Naive thymus-derived CD8-positive, alpha-beta T cell (primary cell): ENCODE measurements around the gene ADARB2. TPM values are rescaled to one million over a fixed set of nuclear protein-coding genes. Genes with fewer than 3 reads are reported as not detected.
"Not testable (repeated sequence)": the region's sequence is repeated elsewhere in the genome, so short reads cannot be mapped to it uniquely, and the experiment has no call there.

Source experiments
- ATAC-seq, 2 donors: fragments of 150-1000 bp; cut with Tn5 transposase in 1 of 2; sonication (Bioruptor Pico), chemical (Tn5 transposase) in 1 of 2; 1 replicate in 1 of 2; 2 replicates in 1 of 2; pipeline ENCODE4 v1.10.0; 2021; ENCODE audit warnings: mild to moderate bottlenecking in 2 of 2, moderate library complexity in 2 of 2
- POLR2A ChIA-PET: fragments of 350-600 bp; sonication (Branson Sonifier 250); formaldehyde crosslinking; loops from one replicate; lab custom pipeline; 2021; ENCODE audit warnings: antibody characterized with exemption; lab: Charles Lee
- DNase-seq, 10 donors: peaks; one replicate each; pipeline versions ENCODE4 v3.0.0 to v3.0.0-alpha.2; 2020 to 2022
- H3K27ac Mint-ChIP-seq, 10 donors: one replicate each; pipeline ENCODE4 v1.8.0; 2020 to 2022; ENCODE audit warnings: mild to moderate bottlenecking in 10 of 10, mixed read lengths in 10 of 10, moderate library complexity in 4 of 10, inconsistent platforms in 1 of 10
- H3K27me3 Mint-ChIP-seq, 5 donors: one replicate each; pipeline ENCODE4 v1.8.0; 2021 to 2022; ENCODE audit warnings: mixed read lengths in 5 of 5
- H3K36me3 Mint-ChIP-seq, 3 donors: one replicate each; pipeline ENCODE4 v1.8.0; 2020 to 2022; ENCODE audit warnings: mixed read lengths in 3 of 3, mild to moderate bottlenecking in 2 of 3, inconsistent platforms in 1 of 3
- H3K4me1 Mint-ChIP-seq, 4 donors: one replicate each; pipeline ENCODE4 v1.8.0; 2021 to 2022; ENCODE audit warnings: mixed read lengths in 4 of 4
- H3K4me3 Mint-ChIP-seq, 10 donors: one replicate each; pipeline ENCODE4 v1.8.0; 2020 to 2022; ENCODE audit warnings: mild to moderate bottlenecking in 10 of 10, mixed read lengths in 10 of 10, moderate library complexity in 6 of 10, inconsistent platforms in 1 of 10
- H3K9me3 Mint-ChIP-seq, 9 donors: one replicate each; pipeline ENCODE4 v1.8.0; 2020 to 2022; ENCODE audit warnings: mixed read lengths in 9 of 9, mild to moderate bottlenecking in 3 of 9, inconsistent platforms in 1 of 9, moderate library complexity in 1 of 9
- polyA plus RNA-seq, 3 donors: library from polyadenylated mRNA; unstranded; fragments of 300-500 nt; fragmentation: Illumina TruSeq; gene quantifications; one replicate each; pipeline ENCODE4 v1.2.3, GENCODE V29; 2021
- total RNA-seq, 8 experiments: library from RNA in 2 of 8; stranded (reverse) in 2 of 8; gene quantifications; one replicate each; pipeline ENCODE4 v1.2.3 and lab custom pipeline; 2021 to 2026

ADARB2 gene
- total and polyA plus RNA-seq, 5 experiments from 2014 or later: not detected

DNA sequence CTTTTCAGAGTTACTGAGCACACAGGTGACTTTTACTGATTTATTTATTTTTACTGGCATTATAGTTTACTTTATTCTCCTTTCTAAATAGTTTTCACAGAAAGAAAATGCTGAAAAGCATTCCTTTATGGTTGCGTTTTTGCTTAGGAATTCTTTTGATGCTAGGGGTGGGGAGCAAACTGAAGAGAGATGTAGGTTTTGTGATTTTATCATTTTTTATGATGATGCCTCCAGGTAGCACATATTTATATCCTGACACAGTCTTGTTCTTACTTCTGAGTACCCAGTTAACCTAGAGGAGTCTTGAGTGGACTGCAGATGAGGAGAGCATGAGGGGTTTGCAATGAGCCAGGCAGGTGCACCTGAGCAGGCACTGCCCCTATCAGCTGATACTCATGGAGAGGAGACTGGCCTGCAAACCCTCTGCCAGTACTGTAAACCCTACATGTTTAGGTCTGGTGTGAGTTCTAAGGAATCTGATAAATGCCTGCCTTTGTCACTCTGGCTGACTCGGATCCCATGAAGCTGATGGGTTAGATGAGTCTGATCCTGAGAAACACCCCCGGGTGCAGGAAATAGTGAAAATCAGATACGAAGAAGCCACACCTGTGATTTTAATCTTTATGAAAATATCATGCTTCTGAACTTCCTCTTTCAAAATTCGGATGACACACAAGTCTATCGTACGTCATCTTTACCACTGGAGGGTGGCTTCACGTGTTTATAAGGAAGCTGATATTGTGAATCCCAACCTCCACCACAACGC is 378.3 kb downstream of the ADARB2 start:
- DNase-seq (no peak), ATAC-seq (peak in 1 of 2 donors; percentile 78)
- peaks cover 3 to 28% (median 19%) of the 10 kb centered on the region in 5 donors for H3K27me3 Mint-ChIP-seq
- H3K27ac Mint-ChIP-seq: peak overlapping the region in 2 of 10 donors; percentile 28 to 70
- H3K4me1 Mint-ChIP-seq: peaks cover 7 to 16% (median 11%) of the 10 kb centered on the region in 4 donors
- no peaks in the 10 kb centered on the region for H3K36me3 Mint-ChIP-seq
- H3K9me3 Mint-ChIP-seq: no peaks in the 10 kb centered on the region
- peak overlapping the region in 2 of 10 donors; percentile 15 to 37 for H3K4me3 Mint-ChIP-seq
- POLR2A ChIA-PET: no interaction called here

DNA sequence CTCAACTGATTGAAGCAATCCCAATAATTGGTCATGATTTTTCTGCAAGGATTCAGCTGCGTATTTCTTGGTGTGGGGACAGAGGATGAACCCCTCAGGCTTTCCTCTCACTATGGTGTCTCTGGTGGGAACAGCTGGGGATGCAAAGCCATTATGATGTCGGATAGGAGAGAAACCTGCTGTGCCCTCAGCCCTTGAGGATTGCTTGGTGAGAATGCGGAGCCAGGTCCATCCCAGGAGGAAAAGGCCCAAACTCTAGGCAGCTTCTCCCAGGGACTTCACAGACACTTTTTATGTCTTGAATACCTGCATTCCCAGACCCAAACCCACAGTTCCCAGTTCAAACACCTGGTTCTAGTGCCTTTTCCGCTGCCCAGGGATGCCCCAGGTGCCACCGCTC is 379.2 kb downstream of the ADARB2 start:
- ATAC-seq (no peak), DNase-seq (no peak)
- Mint-ChIP-seq H3K27ac (peak overlapping the region in 1 of 10 donors; percentile 66), H3K27me3 (peaks cover 3 to 28% (median 19%) of the 10 kb centered on the region in 5 donors), H3K9me3 (no peaks in the 10 kb centered on the region), H3K4me3 (no peak overlapping the region), H3K4me1 (peaks cover 7 to 16% (median 11%) of the 10 kb centered on the region in 4 donors), H3K36me3 (no peaks in the 10 kb centered on the region)
- POLR2A ChIA-PET: no interaction called here

DNA sequence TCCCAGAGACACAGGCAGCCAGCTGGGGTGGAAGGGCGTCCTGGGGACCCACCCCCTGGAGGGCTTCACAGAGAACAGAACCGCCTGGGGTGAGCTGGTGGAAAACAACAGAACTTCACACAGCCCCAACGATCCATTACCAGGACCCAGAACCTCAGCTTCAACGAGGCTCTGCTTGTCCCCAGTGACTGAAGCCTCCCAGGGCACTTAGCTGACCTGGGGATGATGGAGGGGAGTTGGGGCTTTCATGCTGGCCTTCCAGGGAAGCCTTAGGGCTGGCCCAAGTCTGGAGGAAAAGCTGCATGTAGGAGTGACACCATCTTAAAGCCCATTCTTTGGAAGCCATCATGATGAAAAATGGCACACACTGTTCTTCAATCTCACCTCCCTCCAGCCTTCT is 381.0 kb downstream of the ADARB2 start:
- no peak overlapping the region for H3K27ac Mint-ChIP-seq
- peaks cover 7 to 16% (median 11%) of the 10 kb centered on the region in 4 donors for H3K4me1 Mint-ChIP-seq
- DNase-seq (no peak), ATAC-seq (no peak)
- no peaks in the 10 kb centered on the region for H3K9me3 Mint-ChIP-seq
- H3K36me3 Mint-ChIP-seq: no peaks in the 10 kb centered on the region
- H3K4me3 Mint-ChIP-seq: peak overlapping the region in 1 of 10 donors; percentile 11
- POLR2A ChIA-PET: no interaction called here
- H3K27me3 Mint-ChIP-seq: peaks cover 3 to 28% (median 12%) of the 10 kb centered on the region in 5 donors

DNA sequence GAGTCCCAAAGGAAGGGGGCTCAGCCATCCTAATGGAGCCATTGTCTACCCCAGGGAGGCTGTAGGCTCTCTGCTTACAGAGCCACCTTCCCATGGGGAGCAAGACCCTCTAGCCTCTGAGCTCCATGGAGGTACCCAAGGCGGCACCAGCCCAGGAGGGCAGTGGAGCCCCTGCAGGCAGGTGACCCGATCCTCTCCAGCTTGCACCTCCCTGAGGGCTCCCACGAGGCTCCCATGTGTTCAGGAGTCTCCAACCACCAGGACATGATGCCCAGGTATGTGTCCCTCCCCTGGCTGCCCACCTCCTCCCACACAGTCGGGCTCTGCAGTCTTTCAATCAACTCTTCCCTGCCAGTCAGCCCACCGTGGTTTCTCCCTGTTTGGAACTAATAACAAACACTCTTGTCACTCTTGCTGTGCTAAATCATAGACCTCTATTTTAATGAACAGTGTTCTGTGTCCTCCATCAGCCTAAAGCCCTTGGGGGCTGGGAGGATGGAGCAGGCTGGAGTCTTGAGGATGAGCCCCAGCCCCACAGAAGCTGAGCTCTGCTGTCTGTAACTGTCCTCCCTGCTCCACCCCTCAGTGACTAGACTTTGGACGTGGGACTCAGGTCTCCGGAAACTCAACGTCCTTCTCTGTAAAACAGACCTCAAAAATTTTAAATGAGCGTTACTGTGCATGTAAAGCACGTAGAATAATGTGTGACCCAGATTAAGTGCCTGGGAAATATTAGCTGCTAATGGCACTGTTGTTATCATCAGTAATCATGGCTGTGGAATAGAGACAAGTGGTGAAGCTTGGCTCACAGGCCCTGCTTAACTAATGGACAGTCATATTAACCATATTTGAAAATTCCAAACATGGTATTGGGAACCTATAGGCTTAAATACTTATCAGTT is 382.3 kb downstream of the ADARB2 start:
- H3K27me3 Mint-ChIP-seq: peaks cover 3 to 26% (median 13%) of the 10 kb centered on the region in 5 donors
- POLR2A ChIA-PET: no interaction called here
- H3K4me3 Mint-ChIP-seq: no peak overlapping the region
- H3K36me3 Mint-ChIP-seq: no peaks in the 10 kb centered on the region
- peaks cover 7 to 16% (median 11%) of the 10 kb centered on the region in 4 donors for H3K4me1 Mint-ChIP-seq
- ATAC-seq (no peak), DNase-seq (no peak)
- H3K27ac Mint-ChIP-seq: no peak overlapping the region
- H3K9me3 Mint-ChIP-seq: no peaks in the 10 kb centered on the region

DNA sequence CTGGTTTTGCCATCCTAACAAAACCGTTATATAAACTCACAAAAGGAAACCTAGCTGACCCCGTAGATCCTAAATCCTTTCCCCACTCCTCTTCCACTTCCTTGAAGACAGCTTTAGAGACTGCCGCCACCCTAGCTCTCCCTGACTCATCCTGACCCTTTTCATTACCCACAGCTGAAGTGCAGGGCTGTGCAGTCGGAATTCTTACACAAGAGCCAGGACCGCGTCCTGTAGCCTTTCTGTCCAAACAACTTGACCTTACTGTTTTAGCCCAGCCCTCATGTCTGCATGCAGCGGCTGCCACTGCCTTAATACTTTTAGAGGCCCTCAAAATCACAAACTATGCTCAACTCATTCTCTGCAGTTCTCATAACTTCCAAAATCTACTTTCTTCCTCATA is 385.0 kb downstream of the ADARB2 start:
- H3K9me3 Mint-ChIP-seq, H3K36me3 Mint-ChIP-seq, H3K27me3 Mint-ChIP-seq, ATAC-seq, H3K4me1 Mint-ChIP-seq, H3K27ac Mint-ChIP-seq, POLR2A ChIA-PET, H3K4me3 Mint-ChIP-seq, DNase-seq: not testable (repeated sequence)

DNA sequence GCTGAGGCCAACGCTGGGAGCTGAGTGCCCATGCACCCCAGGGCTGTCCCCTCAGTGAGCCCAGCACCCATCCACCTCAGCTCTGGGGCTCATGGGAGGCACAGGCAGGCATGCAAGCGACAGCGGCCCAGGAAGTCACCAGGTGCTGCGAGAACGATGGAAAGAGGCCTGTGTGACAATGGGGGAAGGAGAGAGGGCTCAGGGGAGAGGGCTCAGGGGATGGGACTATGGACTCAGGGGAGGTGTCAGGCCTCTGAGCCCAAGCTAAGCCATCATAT is 388.6 kb downstream of the ADARB2 start:
- Mint-ChIP-seq H3K4me3 (no peak overlapping the region), H3K36me3 (no peaks in the 10 kb centered on the region), H3K27me3 (peaks cover 0 to 8% (median 4%) of the 10 kb centered on the region in 5 donors), H3K4me1 (peaks cover 0 to 3% (median 0%) of the 10 kb centered on the region in 4 donors), H3K9me3 (no peaks in the 10 kb centered on the region), H3K27ac (no peak overlapping the region)
- DNase-seq: no peak
- POLR2A ChIA-PET: no interaction called here
- ATAC-seq: no peak

DNA sequence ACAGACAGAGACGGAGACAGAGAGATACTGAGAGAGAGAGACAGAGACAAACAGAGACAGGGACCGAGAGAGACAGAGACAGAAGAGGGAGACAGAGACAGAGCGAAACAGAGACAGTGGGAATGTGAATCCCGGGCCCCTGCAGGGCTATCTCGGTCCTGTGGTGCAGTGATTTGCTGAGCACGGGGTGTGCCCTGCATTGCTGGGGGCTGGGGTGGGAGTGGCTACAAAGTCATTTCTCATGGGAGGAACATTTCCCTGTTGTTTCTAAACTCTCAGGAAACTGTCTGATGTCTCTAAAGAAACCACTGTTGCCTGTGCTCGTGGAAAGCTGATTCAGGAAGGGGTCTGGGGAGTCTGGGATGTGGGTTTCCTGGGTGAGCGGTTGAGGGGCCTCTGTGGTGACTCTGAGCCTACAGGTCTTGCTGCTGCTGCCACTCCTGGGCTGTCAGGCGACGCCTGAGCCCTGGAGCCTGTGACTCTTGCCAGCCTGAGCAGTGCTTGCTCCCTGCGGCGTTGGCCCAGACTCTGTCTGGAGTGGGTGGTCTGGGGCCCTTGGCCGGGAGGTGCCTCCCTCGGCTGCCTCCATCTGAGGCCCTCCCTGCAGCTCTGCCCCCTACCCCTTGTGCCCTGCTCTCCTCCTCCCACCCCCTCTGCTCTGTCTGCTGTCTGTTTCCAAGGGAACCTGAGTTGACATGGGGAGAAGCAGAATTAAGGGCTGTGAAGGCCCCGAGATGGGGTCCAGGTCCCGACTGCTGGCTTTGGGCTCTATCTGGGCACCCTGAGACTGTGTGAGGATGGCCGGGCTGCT is 389.2 kb downstream of the ADARB2 start:
- H3K4me3 Mint-ChIP-seq: no peak overlapping the region
- DNase-seq: no peak

DNA sequence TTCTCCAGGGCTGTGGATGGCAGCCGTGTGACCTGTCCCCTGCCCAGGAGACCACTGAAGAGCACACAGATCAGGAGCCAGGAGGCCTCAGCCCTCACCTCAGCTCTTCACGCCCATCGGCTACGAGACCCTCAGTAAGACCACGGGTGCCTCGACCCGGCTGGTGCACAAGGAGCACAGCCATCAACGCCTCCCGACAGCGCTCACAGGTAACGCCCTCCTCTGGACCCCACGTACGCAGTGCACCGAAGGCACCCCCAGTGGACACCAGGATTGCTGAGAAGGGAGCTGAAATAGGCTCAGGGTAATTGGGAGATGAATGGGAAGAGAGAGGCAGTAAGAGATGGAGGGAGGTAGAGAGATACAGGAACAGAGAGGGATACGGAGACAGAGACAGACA is 389.8 kb downstream of the ADARB2 start:
- no peaks in the 10 kb centered on the region for H3K9me3 Mint-ChIP-seq
- H3K27me3 Mint-ChIP-seq: peaks cover 0 to 10% (median 4%) of the 10 kb centered on the region in 5 donors
- H3K4me1 Mint-ChIP-seq: peaks cover 0 to 3% (median 0%) of the 10 kb centered on the region in 4 donors
- no peak overlapping the region for H3K4me3 Mint-ChIP-seq
- POLR2A ChIA-PET: no interaction called here
- DNase-seq (no peak), ATAC-seq (no peak)
- no peaks in the 10 kb centered on the region for H3K36me3 Mint-ChIP-seq
- no peak overlapping the region for H3K27ac Mint-ChIP-seq

More for the DNA sequence above, 389.2 kb downstream of the ADARB2 start:
- Mint-ChIP-seq H3K9me3 (no peaks in the 10 kb centered on the region), H3K36me3 (no peaks in the 10 kb centered on the region), H3K27me3 (peaks cover 0 to 8% (median 4%) of the 10 kb centered on the region in 5 donors), H3K4me1 (peaks cover 0 to 3% (median 0%) of the 10 kb centered on the region in 4 donors), H3K27ac (no peak overlapping the region)
- no peak for ATAC-seq
- POLR2A ChIA-PET: no interaction called here

DNA sequence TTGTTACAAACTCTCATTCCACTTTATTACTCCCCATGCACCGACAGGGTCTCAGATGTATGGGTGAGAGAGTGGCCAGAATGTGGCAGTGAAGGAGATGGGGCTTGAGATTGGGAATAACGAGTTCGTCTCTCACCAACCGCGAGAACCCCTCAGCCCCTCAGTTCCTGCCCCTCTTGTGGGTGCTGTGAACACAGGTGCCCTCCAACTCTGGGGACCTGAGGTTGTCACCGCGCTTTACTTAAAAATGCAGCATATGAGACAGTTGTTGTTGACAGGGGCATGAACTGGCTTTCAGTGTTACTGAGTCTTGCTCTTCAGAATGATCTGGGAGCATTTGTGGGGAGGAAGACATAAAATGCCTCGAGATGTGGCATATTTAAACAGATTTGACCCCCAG is 391.1 kb downstream of the ADARB2 start:
- no peak for DNase-seq
- H3K27me3 Mint-ChIP-seq: peaks cover 0 to 10% (median 4%) of the 10 kb centered on the region in 5 donors
- peaks cover 0 to 3% (median 0%) of the 10 kb centered on the region in 4 donors for H3K4me1 Mint-ChIP-seq
- H3K36me3 Mint-ChIP-seq: no peaks in the 10 kb centered on the region
- no peak overlapping the region for H3K4me3 Mint-ChIP-seq
- H3K9me3 Mint-ChIP-seq: no peaks in the 10 kb centered on the region
- POLR2A ChIA-PET: no interaction called here
- ATAC-seq: no peak
- H3K27ac Mint-ChIP-seq: peak overlapping the region in 1 of 10 donors; percentile 5

DNA sequence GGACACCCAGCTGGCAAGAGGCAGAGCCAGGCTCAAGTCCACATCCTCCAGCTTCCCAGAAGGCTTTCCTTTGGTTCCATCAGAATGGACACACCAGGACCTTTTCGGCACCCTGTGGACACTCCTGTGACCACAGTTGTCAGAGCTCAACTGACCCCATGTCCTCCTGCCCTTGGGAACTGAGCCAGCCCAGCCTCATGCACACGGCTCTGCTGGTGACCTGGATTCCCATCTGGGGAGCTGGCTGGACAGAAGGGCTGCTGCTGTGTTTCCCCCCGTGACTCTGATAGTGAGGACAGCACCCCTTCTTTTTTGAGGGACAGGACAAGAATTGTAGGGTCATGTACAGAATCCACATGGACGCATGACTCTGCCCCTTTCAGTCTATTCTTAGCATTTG is 392.0 kb downstream of the ADARB2 start:
- Mint-ChIP-seq H3K27me3 (peaks cover 0 to 10% (median 4%) of the 10 kb centered on the region in 5 donors), H3K4me1 (peaks cover 0 to 2% (median 0%) of the 10 kb centered on the region in 4 donors), H3K9me3 (no peaks in the 10 kb centered on the region), H3K27ac (no peak overlapping the region), H3K4me3 (no peak overlapping the region), H3K36me3 (no peaks in the 10 kb centered on the region)
- POLR2A ChIA-PET: no interaction called here
- ATAC-seq (no peak), DNase-seq (no peak)

DNA sequence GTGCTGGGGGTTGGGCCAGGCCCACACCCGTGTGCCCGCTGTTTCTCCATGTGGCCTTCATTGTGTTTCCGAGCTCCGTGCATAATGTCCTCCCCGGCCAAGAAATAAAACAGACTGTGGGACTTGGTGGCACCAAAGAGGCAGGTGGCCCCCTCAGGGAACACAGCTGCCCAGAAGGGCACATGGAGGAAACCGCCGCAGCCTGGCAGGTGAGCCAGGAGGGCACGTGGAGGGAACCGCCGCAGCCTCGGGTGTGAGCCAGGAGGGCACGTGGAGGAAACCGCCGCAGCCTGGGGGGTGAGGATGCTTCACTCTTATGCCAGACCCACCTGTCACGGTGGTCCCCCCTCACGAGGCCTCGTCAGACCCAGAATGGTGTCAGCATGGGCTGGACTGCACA is 392.5 kb downstream of the ADARB2 start:
- Mint-ChIP-seq H3K4me3 (no peak overlapping the region), H3K36me3 (no peaks in the 10 kb centered on the region), H3K4me1 (peaks cover 0 to 2% (median 0%) of the 10 kb centered on the region in 4 donors), H3K27me3 (peaks cover 0 to 10% (median 2%) of the 10 kb centered on the region in 5 donors), H3K9me3 (no peaks in the 10 kb centered on the region), H3K27ac (no peak overlapping the region)
- no peak for DNase-seq
- POLR2A ChIA-PET: no interaction called here
- ATAC-seq: no peak

DNA sequence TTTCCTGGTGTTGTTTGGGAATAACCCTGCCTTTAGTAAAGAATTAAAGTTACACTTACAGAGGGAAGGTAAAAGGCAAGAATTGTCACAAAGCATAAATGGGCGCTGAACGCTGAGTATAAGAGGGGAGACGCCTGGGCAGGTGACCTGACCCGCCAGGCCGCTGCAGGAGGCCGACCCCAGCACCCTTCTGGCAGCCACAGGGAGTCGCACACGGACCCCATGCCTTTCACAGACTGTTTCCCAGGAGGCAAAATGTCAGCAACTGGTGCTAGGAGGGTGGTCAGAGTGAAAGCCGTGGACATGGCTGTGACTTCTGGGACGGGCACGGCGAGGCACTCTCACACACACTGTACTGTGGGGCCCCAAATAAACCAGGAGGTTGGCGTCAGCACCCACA is 392.9 kb downstream of the ADARB2 start:
- H3K4me1 Mint-ChIP-seq: peaks cover 0 to 2% (median 0%) of the 10 kb centered on the region in 4 donors
- POLR2A ChIA-PET: no interaction called here
- peak overlapping the region in 1 of 10 donors; percentile 53 for H3K27ac Mint-ChIP-seq
- no peak for ATAC-seq
- DNase-seq: no peak
- peaks cover 0 to 10% (median 0%) of the 10 kb centered on the region in 5 donors for H3K27me3 Mint-ChIP-seq
- H3K4me3 Mint-ChIP-seq: no peak overlapping the region
- no peaks in the 10 kb centered on the region for H3K9me3 Mint-ChIP-seq
- no peaks in the 10 kb centered on the region for H3K36me3 Mint-ChIP-seq
